GM18498 (cell line): ENCODE measurements around the gene EPN2.
"Not testable (repeated sequence)": the region's sequence is repeated elsewhere in the genome, so short reads cannot be mapped to it uniquely, and the experiment has no call there.

Experiments
- ATAC-seq: cut with Tn5 transposase; IDR thresholded peaks from one replicate; pipeline ENCODE4 v1.9.1; 2021; ENCODE audit warnings: mild to moderate bottlenecking, moderate library complexity; ENCODE audit not compliant: unreplicated experiment

EPN2 gene

GRCh38 chr17:19237139-19237388, at the start of gene EPN2:
TSS of gene EPN2 (plus strand) at chr17:19237366. CDS start at chr17:19283120, 45,754 bp downstream.
- ATAC-seq, result not testable (repeated sequence)

- peak; percentile 23 for ATAC-seq
Observed at GRCh38 chr17:19187883-19188869, 49.0 kb upstream of the EPN2 start.

- peak; percentile 68 for ATAC-seq
Observed at GRCh38 chr17:19188870-19189708, 48.1 kb upstream of the EPN2 start.

DNA sequence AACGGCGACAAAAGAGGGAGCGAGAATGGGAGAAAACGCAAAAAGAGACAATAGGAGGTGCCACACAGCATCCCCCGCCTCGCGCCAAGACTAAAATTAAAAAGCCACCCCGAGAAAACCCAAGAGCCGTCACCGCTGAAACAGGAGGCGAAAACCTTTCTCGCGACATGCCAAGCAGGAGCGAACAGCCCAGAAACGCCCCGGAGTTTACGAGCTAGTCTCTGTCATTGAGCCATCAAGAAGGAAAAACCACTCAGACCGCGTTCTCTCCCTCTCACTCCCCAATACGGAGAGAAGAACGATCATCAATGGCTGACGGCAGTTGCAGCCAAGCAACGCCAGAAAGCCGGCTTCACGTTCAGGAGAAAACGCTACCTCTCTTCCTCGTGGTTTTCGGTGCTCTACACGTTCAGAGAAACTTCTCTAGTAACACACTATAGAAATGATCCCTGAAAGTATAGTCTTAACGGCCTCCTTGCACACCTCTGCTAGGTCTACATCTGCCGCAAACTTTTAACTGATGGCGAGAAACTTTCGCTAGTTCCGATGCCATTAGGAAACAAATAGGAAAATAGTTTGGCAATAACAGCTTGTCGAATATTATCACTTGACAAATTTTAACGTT, 47.3 kb upstream of the EPN2 start:
- ATAC-seq, result not testable (repeated sequence)

DNA sequence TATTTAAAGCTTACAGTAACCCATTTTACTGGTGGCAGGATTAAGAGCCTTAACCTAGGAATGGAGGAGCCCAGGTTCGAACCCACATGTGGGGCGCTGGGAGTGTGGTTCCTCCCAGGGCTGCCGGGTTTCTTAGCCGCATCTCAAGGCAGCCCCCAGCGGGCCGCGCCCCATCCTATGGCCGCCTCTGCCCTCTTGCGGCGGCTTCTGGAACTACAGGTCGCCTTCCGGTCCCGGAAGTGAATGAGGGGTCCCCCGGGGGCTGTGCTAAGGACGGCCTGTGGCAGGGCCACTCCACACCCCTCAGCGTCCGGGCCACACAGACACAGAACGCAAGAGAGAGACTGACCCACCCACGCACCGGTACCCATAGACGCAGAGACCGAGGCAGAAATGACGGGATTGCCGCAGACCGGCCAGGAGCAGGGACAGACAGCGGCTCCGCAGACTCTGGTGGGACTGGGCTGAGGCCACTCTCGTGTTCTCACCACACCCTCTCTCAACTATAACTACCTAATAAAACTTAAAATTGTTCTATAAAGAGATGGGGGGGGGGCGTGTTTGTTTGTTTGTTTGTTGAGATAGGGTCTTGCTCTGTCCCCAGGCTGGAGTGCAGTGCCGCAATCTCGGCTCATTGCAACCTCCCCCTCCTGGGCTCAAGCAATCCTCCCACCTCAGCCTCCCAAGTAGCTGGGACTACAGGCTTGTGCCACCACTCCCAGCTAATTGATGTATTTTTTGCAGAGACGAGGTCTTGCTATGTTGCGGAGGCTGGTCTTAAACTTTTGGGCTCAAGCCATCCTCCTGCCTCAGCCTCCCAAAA, 40.6 kb upstream of the EPN2 start:
- ATAC-seq, result peak; percentile 87

DNA sequence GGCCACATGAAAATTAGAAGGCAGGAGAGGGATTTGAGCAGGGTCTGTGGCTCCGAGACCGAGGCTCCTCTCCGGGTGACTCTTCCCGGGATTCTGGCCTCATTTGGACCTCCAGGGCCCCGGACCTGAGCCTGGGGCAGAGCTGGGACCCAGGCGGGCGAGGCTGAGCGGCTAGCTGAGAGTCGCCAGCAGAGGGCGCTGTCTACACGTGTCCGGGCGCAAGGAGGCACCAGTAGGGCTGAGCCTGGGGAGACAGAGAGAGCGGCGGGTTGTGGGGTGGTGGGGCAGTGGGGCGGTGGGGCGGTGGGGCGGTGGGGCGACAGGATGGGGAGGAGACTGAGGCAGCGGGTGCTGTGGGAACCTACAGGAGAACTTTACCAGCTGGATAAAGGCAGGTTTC, 34.7 kb upstream of the EPN2 start:
- ATAC-seq, result peak; percentile 79

DNA sequence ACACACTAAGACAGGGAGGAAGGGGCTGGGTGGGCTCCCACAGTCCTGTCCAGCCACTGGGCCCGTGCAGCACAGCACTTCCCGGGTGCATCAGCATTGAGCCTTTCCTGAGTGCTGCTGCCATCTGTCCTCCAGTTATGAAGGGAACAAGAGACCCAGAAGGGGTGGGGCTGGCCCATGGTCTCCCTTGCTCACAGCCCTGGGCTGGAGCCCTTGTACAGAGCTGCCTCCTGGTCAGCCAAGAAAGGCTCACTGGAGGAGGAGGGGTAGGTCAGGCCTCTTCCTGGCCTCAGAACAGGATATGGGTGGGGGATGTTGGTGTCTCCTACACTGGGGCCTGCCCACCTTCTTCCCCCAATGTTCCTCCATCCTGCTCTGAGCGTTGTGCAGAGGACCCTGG, 33.7 kb upstream of the EPN2 start:
- ATAC-seq, result not testable (repeated sequence)

- ATAC-seq, result not testable (repeated sequence)
Observed at GRCh38 chr17:19215074-19215860, 21.9 kb upstream of the EPN2 start.

GRCh38 chr17:19216148-19216926, 20.8 kb upstream of the EPN2 start:
- peak; percentile 53 for ATAC-seq

- ATAC-seq, result not testable (repeated sequence)
Observed at GRCh38 chr17:19218914-19219313, 18.3 kb upstream of the EPN2 start.

DNA sequence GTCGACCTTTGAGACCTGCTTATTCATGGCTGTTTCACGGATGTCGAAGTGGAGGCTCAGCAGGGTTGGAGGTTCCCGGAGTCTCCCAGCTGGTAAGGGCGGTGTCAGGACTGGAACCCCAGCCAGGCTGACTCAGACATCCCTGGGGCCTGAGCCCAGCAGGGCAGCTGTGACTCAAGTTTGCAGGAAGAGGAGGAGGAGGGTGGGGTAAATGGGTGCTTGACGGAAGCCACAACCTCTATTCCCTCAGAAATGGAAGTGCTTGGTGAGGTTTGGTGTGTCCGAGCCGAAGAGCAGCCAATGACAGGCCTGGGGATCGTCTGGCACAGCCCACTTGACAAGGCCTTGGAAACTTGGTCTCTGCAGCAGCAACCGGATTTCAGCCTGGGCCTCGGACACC, 17.8 kb upstream of the EPN2 start:
- not testable (repeated sequence) for ATAC-seq

DNA sequence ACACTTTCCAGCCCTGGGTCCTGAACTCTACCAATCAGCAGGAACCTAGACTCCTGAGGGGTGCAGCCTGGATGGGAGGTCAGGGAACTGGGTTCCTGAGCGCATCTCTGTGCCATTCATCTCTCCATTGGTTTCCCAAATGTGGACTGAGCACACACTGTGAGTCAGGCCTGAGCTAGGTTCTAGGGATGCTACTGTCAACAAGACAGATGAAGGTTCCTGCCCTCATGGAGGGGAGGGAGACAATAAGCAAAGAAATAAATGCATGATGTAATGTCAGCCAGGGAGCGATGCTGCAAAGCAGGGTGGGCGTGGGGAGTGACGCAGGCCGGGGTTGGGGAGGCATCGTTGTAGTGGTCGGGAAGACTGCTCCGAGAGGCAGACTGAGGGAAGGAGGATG, 17.0 kb upstream of the EPN2 start:
- ATAC-seq, result not testable (repeated sequence)

GRCh38 chr17:19226610-19227588, 10.3 kb upstream of the EPN2 start:
- not testable (repeated sequence) for ATAC-seq

- ATAC-seq, result not testable (repeated sequence)
Observed at GRCh38 chr17:19234676-19235075, 2.5 kb upstream of the EPN2 start.

GRCh38 chr17:19236351-19237138, 621 bp upstream of the EPN2 start:
- peak; percentile 63 for ATAC-seq

DNA sequence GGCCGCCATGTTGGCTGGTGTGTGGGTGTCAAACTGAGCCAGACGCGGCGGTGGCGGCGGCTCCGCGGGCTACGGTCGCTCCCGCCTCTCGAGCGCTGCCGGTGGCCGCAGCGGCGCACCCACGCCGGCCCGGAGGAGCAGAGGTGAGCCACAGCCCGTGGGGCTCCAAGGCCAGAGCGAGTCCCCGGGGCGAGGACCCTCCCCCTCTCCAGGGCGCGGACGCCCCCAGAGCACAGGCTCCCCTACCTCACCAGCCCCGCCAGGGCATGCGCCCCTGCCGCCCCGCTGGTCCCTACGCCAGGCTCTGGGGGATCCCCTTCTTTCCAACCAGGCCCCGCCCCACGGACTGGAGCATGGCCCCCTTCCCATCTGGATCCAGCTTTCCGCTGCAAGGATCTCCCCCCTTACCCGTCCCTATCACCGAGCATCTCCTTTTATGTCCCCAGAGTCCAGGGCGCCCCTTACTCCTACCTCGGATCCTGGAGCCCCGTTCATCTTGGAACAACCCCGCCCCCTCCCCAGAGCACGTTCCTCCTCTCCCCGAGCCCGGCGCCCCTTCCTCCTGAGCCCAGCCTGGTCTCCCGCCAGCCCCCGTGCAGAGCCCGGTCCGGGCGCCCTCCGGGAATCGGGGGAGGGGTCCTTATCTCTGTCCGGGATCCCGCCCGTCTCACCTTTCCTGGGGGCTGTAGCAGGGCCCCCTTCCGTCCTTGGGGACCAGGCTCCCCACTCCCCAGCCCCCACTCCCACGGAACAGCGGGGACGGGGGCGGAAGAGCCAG, 412 bp downstream of the EPN2 start:
- peak; percentile 83 for ATAC-seq
